ENCODE results near the gene FYN.

Gene FYN

GRCh38 chr6:111707773-111708172, 165.5 kb downstream of the FYN start:
- no peak for DNase-seq (ENCODE audit: low spot score)

- no peak for DNase-seq (ENCODE audit: low spot score)
These were observed 166.3 kb downstream of the FYN start for GRCh38 chr6:111706841-111707391.

DNA sequence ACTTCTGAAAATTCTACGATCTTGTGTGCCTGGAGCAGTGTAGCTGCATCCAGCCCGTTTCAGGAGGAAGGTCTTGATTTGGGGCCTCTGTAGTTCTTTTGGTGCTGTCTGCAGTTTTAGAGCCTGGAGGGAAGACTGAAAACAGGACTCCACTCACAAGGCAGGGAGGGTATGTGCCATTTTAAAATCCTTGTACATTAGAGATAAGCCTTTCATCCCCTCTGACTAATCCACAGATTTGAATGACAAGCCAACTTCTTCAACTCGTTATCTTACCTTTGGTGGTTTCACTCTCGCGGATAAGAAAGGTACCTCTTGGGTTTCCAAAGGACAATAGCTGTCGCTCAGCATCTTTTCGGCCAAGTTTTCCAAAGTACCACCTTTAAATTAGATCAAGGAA, 169.5 kb downstream of the FYN start:
- DNase-seq (ENCODE audit: low spot score) = no peak

DNA sequence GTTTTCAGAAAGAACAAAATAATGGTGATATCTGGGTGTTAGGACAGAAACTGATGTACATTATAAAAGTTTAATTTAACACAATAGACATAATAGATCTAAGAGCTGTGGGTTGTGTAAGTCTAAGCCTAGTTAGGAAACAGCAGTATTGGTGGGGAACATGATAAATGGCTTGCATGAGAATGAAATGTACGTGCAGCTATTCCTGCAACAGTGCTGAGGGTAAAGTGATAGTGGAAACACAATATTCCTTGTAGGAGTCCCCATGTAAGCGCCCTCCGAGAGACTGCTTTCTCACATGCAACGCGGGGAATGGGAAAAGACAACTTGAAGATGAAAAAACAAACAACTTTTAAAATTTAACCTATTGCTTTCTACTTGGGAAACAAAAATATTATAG, 171.0 kb downstream of the FYN start:
- DNase-seq (ENCODE audit: low spot score) = no peak

GRCh38 chr6:111701146-111701545, 172.1 kb downstream of the FYN start:
- no peak for DNase-seq (ENCODE audit: low spot score)

- no peak for DNase-seq (ENCODE audit: low spot score)
These were observed 173.0 kb downstream of the FYN start for GRCh38 chr6:111700135-111700690.

GRCh38 chr6:111699123-111699522, 174.1 kb downstream of the FYN start:
- DNase-seq (ENCODE audit: low spot score) = no peak

- no peak for DNase-seq (ENCODE audit: low spot score)
These were observed 176.4 kb downstream of the FYN start for GRCh38 chr6:111696814-111697213.

GRCh38 chr6:111692327-111693164, 180.7 kb downstream of the FYN start:
- no peak for DNase-seq (ENCODE audit: low spot score)

GRCh38 chr6:111691345-111692225, 181.7 kb downstream of the FYN start:
- no peak for DNase-seq (ENCODE audit: low spot score)

GRCh38 chr6:111689946-111690345, 183.3 kb downstream of the FYN start:
- DNase-seq (ENCODE audit: low spot score) = no peak

- no peak for DNase-seq (ENCODE audit: low spot score)
These were observed 183.8 kb downstream of the FYN start for GRCh38 chr6:111689419-111689818.

- DNase-seq (ENCODE audit: low spot score) = no peak
These were observed 184.9 kb downstream of the FYN start for GRCh38 chr6:111688331-111688730.

DNA sequence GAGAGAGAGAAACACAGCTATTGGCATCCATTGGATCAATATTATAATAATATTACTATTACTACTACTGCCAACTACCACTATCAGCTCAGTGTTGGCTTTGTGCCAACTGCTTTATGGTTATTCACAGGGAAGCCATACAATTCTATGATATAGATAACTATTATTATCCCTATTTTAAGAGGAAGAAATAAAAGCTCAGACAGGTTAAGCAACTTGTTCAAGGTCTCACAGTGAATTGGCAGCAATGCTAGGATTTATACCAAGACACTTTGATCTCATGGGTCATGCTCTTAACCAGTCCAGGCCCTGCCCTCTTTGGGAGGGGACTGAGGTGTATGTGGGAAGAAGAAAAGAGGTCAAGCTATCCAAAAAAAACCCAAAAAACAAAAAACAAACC, 185.6 kb downstream of the FYN start:
- no peak for DNase-seq (ENCODE audit: low spot score)

- DNase-seq (ENCODE audit: low spot score) = no peak
These were observed 186.4 kb downstream of the FYN start for GRCh38 chr6:111686932-111687266.

DNA sequence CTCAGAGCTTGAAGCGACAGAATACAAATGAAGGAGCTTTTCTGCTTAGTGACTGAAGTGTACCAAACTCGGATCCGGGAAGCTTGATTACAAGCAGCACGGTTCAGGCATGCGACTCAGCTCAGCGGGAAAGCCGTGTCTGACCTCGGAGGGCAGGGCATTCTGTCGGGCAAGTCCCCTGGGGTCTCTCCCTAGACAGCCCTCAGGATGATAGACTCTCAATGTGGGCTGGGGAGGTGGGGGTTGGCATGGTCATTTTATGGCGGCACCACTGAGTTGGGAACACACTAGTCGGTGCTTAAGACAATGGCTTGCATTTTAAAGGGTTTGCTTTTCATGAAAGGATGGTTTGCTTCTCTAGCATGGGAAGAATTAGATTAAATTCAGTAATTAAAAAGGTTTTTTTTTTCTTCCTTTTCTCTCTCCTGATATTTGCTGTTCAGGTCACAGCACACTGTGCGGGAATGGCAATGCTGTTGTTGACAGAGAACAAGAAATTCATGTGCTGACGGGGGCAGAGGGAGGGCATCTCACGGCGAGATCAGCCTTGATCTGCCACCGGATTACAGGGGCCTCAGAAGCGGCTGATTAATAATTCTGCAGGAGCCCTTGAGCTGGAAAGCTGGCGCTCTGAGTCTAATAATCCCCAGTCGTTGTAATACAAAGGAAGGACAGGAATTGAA, 186.9 kb downstream of the FYN start:
- no peak for DNase-seq (ENCODE audit: low spot score)

- DNase-seq (ENCODE audit: low spot score) = no peak
These were observed 187.7 kb downstream of the FYN start for GRCh38 chr6:111685526-111685925.

DNA sequence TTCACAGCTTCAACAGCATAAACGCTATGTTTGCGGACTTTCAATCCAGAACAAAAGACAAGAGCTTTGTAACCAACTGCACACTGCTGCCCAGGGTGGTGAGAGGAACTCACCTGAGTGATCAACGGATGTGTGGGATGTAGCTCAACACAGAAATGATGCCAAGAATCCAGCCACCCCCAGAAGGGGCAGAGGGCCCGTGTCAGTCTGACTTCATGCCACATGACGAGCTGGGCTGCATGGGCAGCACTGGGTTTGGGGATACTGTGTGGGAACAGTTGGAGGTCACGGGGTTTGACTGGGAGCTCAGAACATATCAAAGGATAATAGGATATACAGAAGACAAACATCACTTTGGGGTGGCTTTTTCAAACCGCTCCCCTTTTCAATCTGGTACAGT, 188.2 kb downstream of the FYN start:
- DNase-seq (ENCODE audit: low spot score) = no peak

DNA sequence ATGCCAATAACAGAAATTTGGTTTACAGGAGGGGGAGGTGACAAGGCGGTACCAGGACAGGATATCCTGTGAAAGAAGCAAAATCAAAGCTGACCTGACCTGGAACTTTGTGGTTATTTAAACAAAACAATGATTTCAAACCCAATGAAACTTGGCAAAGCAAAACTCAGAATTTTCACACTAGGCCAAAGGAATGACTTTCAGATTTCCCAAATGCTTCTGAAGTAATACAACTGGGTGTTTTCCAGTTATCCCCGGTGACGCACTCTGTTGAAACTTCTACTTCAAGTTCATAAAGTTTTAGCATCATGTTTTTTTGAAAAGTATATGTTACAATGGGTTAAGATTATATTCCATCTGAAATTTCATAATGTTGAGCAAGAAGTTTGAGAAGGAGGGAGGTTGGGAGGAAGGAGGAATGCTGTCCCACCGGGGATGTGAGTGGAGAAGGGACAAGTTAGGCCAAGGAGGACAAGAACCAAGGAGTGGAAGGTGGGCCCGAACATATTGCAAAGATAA, 189.4 kb downstream of the FYN start:
- DNase-seq (ENCODE audit: low spot score) = peak; percentile 29

DNA sequence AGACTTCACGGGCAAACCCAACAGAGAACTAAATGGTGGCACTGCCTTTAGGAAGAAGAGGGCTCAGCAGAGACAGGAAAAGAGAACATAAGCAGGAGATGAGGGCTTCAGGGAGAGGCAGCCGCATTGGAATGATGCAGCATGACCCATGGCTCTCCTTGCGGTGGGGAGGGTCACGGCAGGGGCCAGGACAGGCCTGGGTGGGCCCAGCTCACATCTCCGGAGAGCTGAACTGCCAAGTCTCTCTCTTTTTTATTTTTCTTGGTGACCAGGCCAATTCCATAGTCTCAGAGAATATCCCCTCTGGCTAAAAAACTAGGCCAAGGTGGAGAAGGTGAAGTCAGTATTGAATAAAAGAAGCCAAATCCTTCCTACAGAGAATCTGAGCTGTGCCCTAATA, 190.1 kb downstream of the FYN start:
- DNase-seq (ENCODE audit: low spot score) = no peak

DNA sequence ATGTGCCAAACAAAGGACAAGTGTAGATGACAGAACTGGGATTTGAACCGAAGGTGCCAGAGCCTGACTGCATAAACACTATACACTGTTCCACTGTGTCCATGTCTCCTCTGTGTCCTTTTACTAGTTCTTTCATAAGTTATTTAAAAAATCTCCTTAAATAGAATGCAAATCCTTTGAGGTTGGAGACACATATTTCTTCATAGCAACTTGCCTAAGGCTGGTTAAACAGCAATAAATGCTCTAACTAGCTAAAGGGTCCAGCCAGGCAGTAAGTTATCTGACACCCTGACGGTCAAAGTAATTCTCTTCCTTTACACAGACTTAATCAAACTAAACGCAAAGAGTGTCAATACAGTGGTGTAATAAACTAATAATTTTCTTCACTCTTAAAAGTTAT, 191.4 kb downstream of the FYN start:
- no peak for DNase-seq (ENCODE audit: low spot score)
